ENCODE data around the gene HTRA2.

The HTRA2 gene

GRCh38 chr2:74577448-74577847 lies 47.7 kb downstream of the HTRA2 start:
- H3K9me3 ChIP-seq (ENCODE audit: severe bottlenecking) = no peaks in the 10 kb centered on the region
- no peak for TF ChIP-seq CTCF (IDR thresholded peaks at IDR 0.05; ENCODE audit: low read depth, low read length)

GRCh38 chr2:74578408-74578807 lies 48.7 kb downstream of the HTRA2 start:
- TF ChIP-seq CTCF (IDR thresholded peaks at IDR 0.05; ENCODE audit: low read depth, low read length) = no peak
- H3K36me3 ChIP-seq = no peaks in the 10 kb centered on the region
- no peak overlapping the region for H3K4me3 ChIP-seq (ENCODE audit: low read depth, low read length)
- DNase-seq = no peak
- no peaks in the 10 kb centered on the region for H3K27me3 ChIP-seq (ENCODE audit: insufficient read depth, low read depth, severe bottlenecking)
- H3K27ac ChIP-seq = no peak overlapping the region
- H3K9me3 ChIP-seq (ENCODE audit: severe bottlenecking) = no peaks in the 10 kb centered on the region

More at GRCh38 chr2:74577448-74577847, 47.7 kb downstream of the HTRA2 start:
- no peak for DNase-seq
- no peak overlapping the region for H3K4me3 ChIP-seq (ENCODE audit: low read depth, low read length)
- no peaks in the 10 kb centered on the region for H3K36me3 ChIP-seq
- no peak overlapping the region for H3K27ac ChIP-seq
- H3K27me3 ChIP-seq (ENCODE audit: insufficient read depth, low read depth, severe bottlenecking) = no peaks in the 10 kb centered on the region

GRCh38 chr2:74581463-74581862 lies 51.7 kb downstream of the HTRA2 start:
- no peaks in the 10 kb centered on the region for H3K9me3 ChIP-seq (ENCODE audit: severe bottlenecking)
- TF ChIP-seq CTCF (IDR thresholded peaks at IDR 0.05; ENCODE audit: low read depth, low read length) = no peak
- no peak for DNase-seq
- no peak overlapping the region for H3K4me3 ChIP-seq (ENCODE audit: low read depth, low read length)
- H3K27ac ChIP-seq = no peak overlapping the region
- no peaks in the 10 kb centered on the region for H3K27me3 ChIP-seq (ENCODE audit: insufficient read depth, low read depth, severe bottlenecking)
- H3K36me3 ChIP-seq = no peaks in the 10 kb centered on the region

- H3K4me3 ChIP-seq (ENCODE audit: low read depth, low read length) = no peak overlapping the region
- no peaks in the 10 kb centered on the region for H3K27me3 ChIP-seq (ENCODE audit: insufficient read depth, low read depth, severe bottlenecking)
- DNase-seq = no peak
- no peaks in the 10 kb centered on the region for H3K9me3 ChIP-seq (ENCODE audit: severe bottlenecking)
- no peaks in the 10 kb centered on the region for H3K36me3 ChIP-seq
- no peak for TF ChIP-seq CTCF (IDR thresholded peaks at IDR 0.05; ENCODE audit: low read depth, low read length)
- H3K27ac ChIP-seq = no peak overlapping the region
These were observed 52.5 kb downstream of the HTRA2 start for GRCh38 chr2:74582184-74582583.
